Measurements from ENCODE around the gene RAB18.

RAB18 gene

GRCh38 chr10:27526242-27526641, 22.1 kb downstream of the RAB18 start:
- Mint-ChIP-seq H3K9me3 (no peaks in the 10 kb centered on the region), H3K36me3 (ENCODE audit: low read depth) (peaks cover 16% of the 10 kb centered on the region), H3K27me3 (ENCODE audit: low read depth) (no peaks in the 10 kb centered on the region), H3K4me3 (no peak overlapping the region), H3K4me1 (ENCODE audit: low read depth) (peaks cover 57% of the 10 kb centered on the region), H3K27ac (no peak overlapping the region)

- H3K36me3 Mint-ChIP-seq (ENCODE audit: low read depth): peaks cover 15% of the 10 kb centered on the region
- no peak overlapping the region for H3K4me3 Mint-ChIP-seq
- H3K9me3 Mint-ChIP-seq: no peaks in the 10 kb centered on the region
- H3K27me3 Mint-ChIP-seq (ENCODE audit: low read depth): no peaks in the 10 kb centered on the region
- no peak overlapping the region for H3K27ac Mint-ChIP-seq
- peaks cover 50% of the 10 kb centered on the region for H3K4me1 Mint-ChIP-seq (ENCODE audit: low read depth)
Observed at GRCh38 chr10:27527666-27528295, 23.7 kb downstream of the RAB18 start.

- Mint-ChIP-seq H3K36me3 (ENCODE audit: low read depth) (peaks cover 17% of the 10 kb centered on the region), H3K4me3 (no peak overlapping the region), H3K27me3 (ENCODE audit: low read depth) (no peaks in the 10 kb centered on the region), H3K4me1 (ENCODE audit: low read depth) (peaks cover 42% of the 10 kb centered on the region), H3K9me3 (no peaks in the 10 kb centered on the region), H3K27ac (no peak overlapping the region)
Observed at GRCh38 chr10:27529010-27529783, 25.1 kb downstream of the RAB18 start.

DNA sequence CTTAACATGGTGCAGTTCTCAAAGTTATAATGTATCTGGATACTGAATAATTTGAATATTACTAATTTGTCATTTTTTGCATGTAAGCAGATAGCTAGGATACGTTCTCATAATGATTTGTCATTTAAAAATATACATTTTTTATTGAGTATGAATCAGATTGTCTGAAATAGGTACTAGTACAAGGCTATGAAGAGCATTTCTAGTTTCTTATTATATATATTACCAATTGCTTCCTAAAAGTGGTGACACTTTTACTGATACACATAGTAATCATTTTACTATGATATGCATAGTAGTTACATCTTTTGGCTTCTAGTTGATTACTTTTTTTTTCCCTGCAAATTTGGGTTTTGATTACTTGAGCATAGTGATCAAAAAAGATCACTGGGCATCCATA, 26.4 kb downstream of the RAB18 start:
- Mint-ChIP-seq H3K36me3 (ENCODE audit: low read depth) (peaks cover 15% of the 10 kb centered on the region), H3K27ac (no peak overlapping the region), H3K4me3 (no peak overlapping the region), H3K27me3 (ENCODE audit: low read depth) (no peaks in the 10 kb centered on the region), H3K9me3 (no peaks in the 10 kb centered on the region), H3K4me1 (ENCODE audit: low read depth) (peaks cover 31% of the 10 kb centered on the region)

- H3K4me3 Mint-ChIP-seq: no peak overlapping the region
- peak overlapping the region; percentile 65 for H3K27ac Mint-ChIP-seq
- peaks cover 15% of the 10 kb centered on the region for H3K36me3 Mint-ChIP-seq (ENCODE audit: low read depth)
- H3K27me3 Mint-ChIP-seq (ENCODE audit: low read depth): no peaks in the 10 kb centered on the region
- H3K4me1 Mint-ChIP-seq (ENCODE audit: low read depth): peaks cover 25% of the 10 kb centered on the region
- H3K9me3 Mint-ChIP-seq: no peaks in the 10 kb centered on the region
Observed at GRCh38 chr10:27531336-27531847, 27.3 kb downstream of the RAB18 start.

DNA sequence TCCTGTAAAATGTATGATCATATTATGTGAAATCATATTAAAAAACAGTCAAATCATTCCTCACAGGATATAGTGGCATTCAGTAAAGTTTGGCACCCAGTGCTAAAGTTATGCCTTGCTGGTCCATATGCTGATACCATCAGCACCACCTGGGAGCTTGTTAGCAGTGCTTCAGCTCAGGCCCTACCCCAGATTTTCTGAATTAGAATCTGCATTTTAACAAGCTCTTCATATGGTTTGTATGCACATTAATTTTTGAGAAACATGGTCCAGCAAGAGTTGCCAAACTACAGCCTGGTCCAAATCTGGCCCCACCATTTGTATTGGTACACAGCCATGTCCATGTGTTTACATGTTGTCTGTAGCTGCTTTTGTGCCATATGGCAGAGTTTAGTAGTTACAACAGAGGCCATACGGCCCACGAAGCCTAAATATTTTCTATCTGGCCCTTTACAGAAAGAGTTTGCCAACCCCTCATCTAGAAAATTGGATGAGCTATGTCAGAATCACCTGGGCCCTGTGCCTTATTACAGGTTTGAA, 30.1 kb downstream of the RAB18 start:
- Mint-ChIP-seq H3K36me3 (ENCODE audit: low read depth) (peaks cover 19% of the 10 kb centered on the region), H3K4me1 (ENCODE audit: low read depth) (peaks cover 15% of the 10 kb centered on the region), H3K27ac (no peak overlapping the region), H3K4me3 (no peak overlapping the region), H3K9me3 (no peaks in the 10 kb centered on the region), H3K27me3 (ENCODE audit: low read depth) (no peaks in the 10 kb centered on the region)

GRCh38 chr10:27535317-27535716, 31.2 kb downstream of the RAB18 start:
- no peaks in the 10 kb centered on the region for H3K9me3 Mint-ChIP-seq

GRCh38 chr10:27536437-27536836, 32.3 kb downstream of the RAB18 start:
- Mint-ChIP-seq H3K36me3 (ENCODE audit: low read depth) (peaks cover 20% of the 10 kb centered on the region), H3K4me1 (ENCODE audit: low read depth) (peaks cover 5% of the 10 kb centered on the region), H3K4me3 (no peak overlapping the region), H3K27ac (no peak overlapping the region), H3K9me3 (no peaks in the 10 kb centered on the region), H3K27me3 (ENCODE audit: low read depth) (no peaks in the 10 kb centered on the region)

More at GRCh38 chr10:27535317-27535716, 31.2 kb downstream of the RAB18 start:
- H3K27ac Mint-ChIP-seq: no peak overlapping the region
- no peak overlapping the region for H3K4me3 Mint-ChIP-seq
- peaks cover 9% of the 10 kb centered on the region for H3K4me1 Mint-ChIP-seq (ENCODE audit: low read depth)
- no peaks in the 10 kb centered on the region for H3K27me3 Mint-ChIP-seq (ENCODE audit: low read depth)
- peaks cover 20% of the 10 kb centered on the region for H3K36me3 Mint-ChIP-seq (ENCODE audit: low read depth)

DNA sequence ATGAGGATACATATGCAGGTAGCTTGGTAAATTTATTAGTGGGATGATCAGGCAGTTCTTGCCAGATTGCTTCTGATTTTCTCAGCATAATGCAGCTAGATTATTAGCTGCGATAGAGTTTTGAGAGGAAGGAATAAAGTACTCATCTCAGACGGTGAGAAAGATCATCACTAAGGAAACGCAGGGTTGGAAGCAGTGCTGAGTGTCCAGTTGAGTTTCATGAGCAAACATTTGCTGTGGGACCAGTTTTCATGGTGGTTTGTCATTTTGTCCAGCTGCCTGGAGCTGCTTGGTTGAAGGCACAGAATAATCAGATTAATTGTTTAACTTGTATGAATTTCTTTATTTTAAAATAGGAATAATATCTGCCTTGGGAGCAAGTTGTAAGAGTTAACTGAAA, 33.1 kb downstream of the RAB18 start:
- Mint-ChIP-seq H3K9me3 (no peaks in the 10 kb centered on the region), H3K36me3 (ENCODE audit: low read depth) (peaks cover 22% of the 10 kb centered on the region), H3K27ac (no peak overlapping the region), H3K4me3 (no peak overlapping the region), H3K4me1 (ENCODE audit: low read depth) (peaks cover 9% of the 10 kb centered on the region), H3K27me3 (ENCODE audit: low read depth) (no peaks in the 10 kb centered on the region)

GRCh38 chr10:27537787-27538186, 33.7 kb downstream of the RAB18 start:
- Mint-ChIP-seq H3K9me3 (no peaks in the 10 kb centered on the region), H3K27me3 (ENCODE audit: low read depth) (no peaks in the 10 kb centered on the region), H3K4me3 (no peak overlapping the region), H3K4me1 (ENCODE audit: low read depth) (peaks cover 10% of the 10 kb centered on the region), H3K36me3 (ENCODE audit: low read depth) (peaks cover 24% of the 10 kb centered on the region), H3K27ac (no peak overlapping the region)

- Mint-ChIP-seq H3K9me3 (no peaks in the 10 kb centered on the region), H3K36me3 (ENCODE audit: low read depth) (peaks cover 23% of the 10 kb centered on the region), H3K27ac (no peak overlapping the region), H3K4me3 (no peak overlapping the region), H3K4me1 (ENCODE audit: low read depth) (peaks cover 10% of the 10 kb centered on the region), H3K27me3 (ENCODE audit: low read depth) (no peaks in the 10 kb centered on the region)
Observed at GRCh38 chr10:27540672-27541071, 36.6 kb downstream of the RAB18 start.

- H3K9me3 Mint-ChIP-seq: no peaks in the 10 kb centered on the region
- peaks cover 27% of the 10 kb centered on the region for H3K36me3 Mint-ChIP-seq (ENCODE audit: low read depth)
- H3K4me3 Mint-ChIP-seq: no peak overlapping the region
- no peak overlapping the region for H3K27ac Mint-ChIP-seq
- peaks cover 10% of the 10 kb centered on the region for H3K4me1 Mint-ChIP-seq (ENCODE audit: low read depth)
- no peaks in the 10 kb centered on the region for H3K27me3 Mint-ChIP-seq (ENCODE audit: low read depth)
Observed at GRCh38 chr10:27541796-27542729, 38.0 kb downstream of the RAB18 start.

DNA sequence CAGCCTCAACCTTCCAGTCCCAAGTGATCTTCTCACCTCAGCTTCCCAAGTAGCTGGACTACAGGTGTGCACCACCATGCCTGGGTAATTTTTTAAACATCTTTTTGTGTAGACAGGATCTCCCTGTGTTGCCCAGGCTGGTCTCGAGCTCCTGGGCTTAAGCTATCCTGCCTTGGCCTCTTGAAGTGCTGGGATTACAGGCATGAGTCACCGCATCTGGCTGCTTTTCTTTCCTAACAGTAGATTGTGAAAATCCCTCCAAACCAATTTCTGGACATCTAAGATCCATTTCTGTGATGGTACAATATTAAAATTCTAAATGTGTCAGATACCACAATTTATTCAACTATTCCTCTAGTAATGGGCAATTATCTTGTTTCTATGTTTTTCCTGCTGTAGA, 38.7 kb downstream of the RAB18 start:
- Mint-ChIP-seq H3K4me3 (no peak overlapping the region), H3K27ac (no peak overlapping the region), H3K36me3 (ENCODE audit: low read depth) (peaks cover 28% of the 10 kb centered on the region), H3K9me3 (no peaks in the 10 kb centered on the region), H3K4me1 (ENCODE audit: low read depth) (peaks cover 10% of the 10 kb centered on the region), H3K27me3 (ENCODE audit: low read depth) (no peaks in the 10 kb centered on the region)

DNA sequence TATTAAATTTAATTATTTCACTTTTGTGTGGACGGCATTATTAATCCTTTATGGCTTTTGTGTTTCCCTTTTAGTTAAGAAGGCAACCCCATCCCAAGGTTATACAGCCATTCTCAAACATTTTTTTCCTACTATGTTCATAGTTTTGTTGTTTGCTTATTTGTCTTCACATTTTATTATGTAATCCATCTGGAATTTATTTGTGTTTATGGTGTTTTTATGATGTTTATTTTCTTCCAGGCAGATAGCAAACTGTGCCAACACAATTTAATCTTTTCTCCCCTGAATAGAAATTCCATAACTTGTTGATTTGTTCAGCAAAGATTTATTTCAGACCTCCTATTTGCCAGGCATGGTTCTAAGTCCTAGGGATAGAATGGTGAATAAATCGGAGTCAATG, 42.9 kb downstream of the RAB18 start:
- Mint-ChIP-seq H3K27ac (no peak overlapping the region), H3K27me3 (ENCODE audit: low read depth) (no peaks in the 10 kb centered on the region), H3K4me1 (ENCODE audit: low read depth) (peaks cover 2% of the 10 kb centered on the region), H3K9me3 (no peaks in the 10 kb centered on the region), H3K4me3 (no peak overlapping the region), H3K36me3 (ENCODE audit: low read depth) (peaks cover 18% of the 10 kb centered on the region)

All from T-helper 1 cell treated with Interleukin-12 subunit alpha and Interleukin-12 subunit beta and Interleukin-4 antibody, amounts not matched to agents 30 μg/mL and 1 μg/mL, for 36 hours (primary cell).